Neuronal stem cell (in vitro differentiated cells): ENCODE data around the gene TICAM1.
"Not testable (repeated sequence)": the region's sequence is repeated elsewhere in the genome, so short reads cannot be mapped to it uniquely, and the experiment has no call there.

Experiments used
- DNase-seq: peaks from one replicate; pipeline ENCODE4 v3.0.0-alpha.2; 2013; ENCODE audit warnings: low spot score
- H2AFZ ChIP-seq: one replicate; pipeline ENCODE4 v1.6.1; 2013; ENCODE audit warnings: mild to moderate bottlenecking, low read length, inconsistent platforms
- H2AK5ac ChIP-seq: 2 replicates; pipeline ENCODE4 v1.6.1; 2013; ENCODE audit warnings: low read depth, mild to moderate bottlenecking, inconsistent platforms, low read length, moderate library complexity, mixed read lengths
- H2BK120ac ChIP-seq: 2 replicates; pipeline ENCODE4 v1.6.1; 2013; ENCODE audit warnings: low read depth, mild to moderate bottlenecking, inconsistent platforms, low read length, moderate library complexity, mixed read lengths
- H2BK12ac ChIP-seq: one replicate; pipeline ENCODE4 v1.6.1; 2013; ENCODE audit warnings: low read length, inconsistent platforms
- H2BK15ac ChIP-seq: 2 replicates; pipeline ENCODE4 v1.6.1; 2013; ENCODE audit warnings: mild to moderate bottlenecking, low read length, inconsistent platforms, mixed read lengths
- H2BK5ac ChIP-seq: one replicate; pipeline ENCODE4 v1.6.1; 2013; ENCODE audit warnings: inconsistent platforms, mild to moderate bottlenecking, low read length, moderate library complexity
- H3K14ac ChIP-seq: one replicate; pipeline ENCODE4 v1.6.1; 2013; ENCODE audit warnings: low read length, inconsistent platforms
- H3K18ac ChIP-seq: 2 replicates; pipeline ENCODE4 v1.6.1; 2013; ENCODE audit warnings: low read length, inconsistent platforms
- H3K23ac ChIP-seq: 2 replicates; pipeline ENCODE4 v1.6.1; 2013; ENCODE audit warnings: low read depth, mild to moderate bottlenecking, mixed read lengths, low read length, inconsistent platforms; ENCODE audit not compliant: poor library complexity
- H3K27ac ChIP-seq: replicated peaks from 3 replicates; pipeline ENCODE4 v1.5.1; 2013; ENCODE audit warnings: low read length, inconsistent platforms
- H3K27me3 ChIP-seq, 3 experiments: 2 replicates each; pipeline ENCODE4 v1.6.1; 2013; ENCODE audit warnings: low read length in 3 of 3, mild to moderate bottlenecking in 2 of 3, inconsistent platforms in 1 of 3, low read depth in 1 of 3, mixed read lengths in 1 of 3, moderate library complexity in 1 of 3; ENCODE audit not compliant: control insufficient read depth in 3 of 3, insufficient read depth in 3 of 3
- H3K36me3 ChIP-seq, 2 donors: replicated peaks in 1 of 2; 2 replicates each; pipeline ENCODE4 v1.6.1; 2013; ENCODE audit warnings: low read length in 2 of 2; ENCODE audit not compliant: control insufficient read depth in 2 of 2, insufficient read depth in 2 of 2
- H3K4ac ChIP-seq: 2 replicates; pipeline ENCODE4 v1.6.1; 2013; ENCODE audit warnings: inconsistent platforms, mild to moderate bottlenecking, low read length, moderate library complexity
- H3K4me1 ChIP-seq, 2 donors: 1 replicate in 1 of 2; 2 replicates in 1 of 2; pipeline ENCODE4 v1.6.1; 2013; ENCODE audit warnings: low read length in 2 of 2, low read depth in 1 of 2; ENCODE audit not compliant: control insufficient read depth in 2 of 2, insufficient read depth in 1 of 2
- H3K4me2 ChIP-seq: one replicate; pipeline ENCODE4 v1.6.1; 2013; ENCODE audit warnings: mild to moderate bottlenecking, low read length, inconsistent platforms; ENCODE audit not compliant: insufficient read depth, poor library complexity, severe bottlenecking
- H3K4me3 ChIP-seq, 2 donors: 2 replicates each; pipeline ENCODE4 v1.5.1; 2013; ENCODE audit warnings: low read length in 2 of 2, mild to moderate bottlenecking in 2 of 2, inconsistent platforms in 1 of 2, moderate library complexity in 1 of 2
- H3K79me1 ChIP-seq: one replicate; pipeline ENCODE4 v1.6.1; 2013; ENCODE audit warnings: low read depth, mild to moderate bottlenecking, inconsistent platforms, low read length, moderate library complexity
- H3K9ac ChIP-seq: one replicate; pipeline ENCODE4 v1.6.1; 2013; ENCODE audit warnings: mild to moderate bottlenecking, low read depth, low read length, inconsistent platforms; ENCODE audit not compliant: poor library complexity
- H3K9me3 ChIP-seq, 2 donors: replicated peaks in 1 of 2; 2 replicates each; pipeline versions ENCODE3 to v1.6.1; 2013; ENCODE audit warnings: low read length in 2 of 2, mild to moderate bottlenecking in 2 of 2, inconsistent platforms in 1 of 2, low read depth in 1 of 2, mixed read lengths in 1 of 2, moderate library complexity in 1 of 2; ENCODE audit not compliant: control insufficient read depth in 2 of 2, insufficient read depth in 1 of 2
- H4K8ac ChIP-seq: one replicate; pipeline ENCODE4 v1.6.1; 2013; ENCODE audit warnings: low read depth, mild to moderate bottlenecking, inconsistent platforms, low read length, moderate library complexity
- H4K91ac ChIP-seq: one replicate; pipeline ENCODE4 v1.6.1; 2013; ENCODE audit warnings: low read length, low read depth, mild to moderate bottlenecking, inconsistent platforms; ENCODE audit not compliant: poor library complexity
- whole genome bisulfite sequencing, 2 donors: extraction: QIAGEN DNeasy Blood & Tissue Kit; methylation state at CpG; one replicate each; pipeline ENCODE4 v1.1.7; 2013; ENCODE audit warnings: missing lambda C conversion rate in 2 of 2, mixed read lengths in 1 of 2; ENCODE audit not compliant: insufficient read length in 2 of 2, insufficient replicate concordance in 1 of 2; ENCODE audit errors: extremely low coverage in 2 of 2; 5-methylcytosine and 5-hydroxymethylcytosine counted together

Gene TICAM1

GRCh38 chr19:4856468-4856867 is 25.0 kb upstream of the TICAM1 start:
- WGBS, 2 donors = no CpG with 5 or more reads among the region's 12 CpGs
- peaks cover 30 to 80% of the 10 kb centered on the region in 2 donors for H3K36me3 ChIP-seq
- not testable (repeated sequence) for H4K91ac ChIP-seq, H3K27me3 ChIP-seq, H3K4me1 ChIP-seq, H4K8ac ChIP-seq, H3K23ac ChIP-seq, H2AK5ac ChIP-seq, H3K14ac ChIP-seq, H3K9ac ChIP-seq, DNase-seq, H2BK5ac ChIP-seq, H3K79me1 ChIP-seq, H3K9me3 ChIP-seq, H2BK120ac ChIP-seq, H2BK12ac ChIP-seq, H3K4me3 ChIP-seq, H2AFZ ChIP-seq, H3K18ac ChIP-seq, H3K4me2 ChIP-seq, H3K4ac ChIP-seq, H2BK15ac ChIP-seq, H3K27ac ChIP-seq

- not testable (repeated sequence) for H3K4me3 ChIP-seq, DNase-seq, H3K79me1 ChIP-seq, H2BK15ac ChIP-seq, H3K4me2 ChIP-seq, H3K9ac ChIP-seq, H3K27ac ChIP-seq, H2BK12ac ChIP-seq, H3K23ac ChIP-seq, H3K4ac ChIP-seq, H2AFZ ChIP-seq, H2AK5ac ChIP-seq, H3K9me3 ChIP-seq, H3K4me1 ChIP-seq, H4K91ac ChIP-seq, H3K18ac ChIP-seq, H2BK120ac ChIP-seq, H3K27me3 ChIP-seq, H4K8ac ChIP-seq, H3K14ac ChIP-seq, H2BK5ac ChIP-seq
- peaks cover 24 to 71% of the 10 kb centered on the region in 2 donors for H3K36me3 ChIP-seq
- no CpG with 5 or more reads among the region's 8 CpGs for WGBS, 2 donors
Observed at GRCh38 chr19:4853506-4853905, 22.0 kb upstream of the TICAM1 start.

GRCh38 chr19:4852484-4852883 is 21.0 kb upstream of the TICAM1 start:
- Histone ChIP-seq H3K9me3 (no peaks in the 10 kb centered on the region), H3K4me3 (no peak overlapping the region), H2BK15ac (no peak overlapping the region), H3K27me3 (no peaks in the 10 kb centered on the region), H3K9ac (no peak overlapping the region), H3K23ac (no peak overlapping the region), H3K18ac (no peak overlapping the region), H2AFZ (no peak overlapping the region), H2AK5ac (no peak overlapping the region), H4K91ac (no peak overlapping the region), H3K14ac (no peak overlapping the region), H3K4ac (no peak overlapping the region), H3K36me3 (peaks cover 31 to 75% of the 10 kb centered on the region in 2 donors), H2BK5ac (no peak overlapping the region), H3K4me2 (no peak overlapping the region), H2BK120ac (no peak overlapping the region), H3K27ac (no peak overlapping the region), H2BK12ac (no peak overlapping the region), H3K4me1 (no peaks in the 10 kb centered on the region), H3K79me1 (peaks cover 2% of the 10 kb centered on the region), H4K8ac (no peak overlapping the region)
- no CpG with 5 or more reads among the region's 6 CpGs for WGBS, 2 donors
- no peak for DNase-seq

- Histone ChIP-seq H3K4me3 (no peak overlapping the region), H4K8ac (no peak overlapping the region), H3K4ac (no peak overlapping the region)
Observed at GRCh38 chr19:4851551-4852290, 20.2 kb upstream of the TICAM1 start.

More at GRCh38 chr19:4851551-4852290, 20.2 kb upstream of the TICAM1 start:
- Histone ChIP-seq H2AFZ (no peak overlapping the region), H3K18ac (no peak overlapping the region), H2BK5ac (no peak overlapping the region), H3K4me1 (no peaks in the 10 kb centered on the region), H3K14ac (no peak overlapping the region), H2AK5ac (no peak overlapping the region), H2BK15ac (no peak overlapping the region), H3K4me2 (no peak overlapping the region), H3K79me1 (peaks cover 2% of the 10 kb centered on the region), H4K91ac (no peak overlapping the region), H3K36me3 (peaks cover 30 to 73% of the 10 kb centered on the region in 2 donors), H3K9me3 (no peaks in the 10 kb centered on the region), H2BK120ac (no peak overlapping the region), H3K9ac (peak overlapping the region; percentile 53), H3K27ac (no peak overlapping the region), H3K23ac (peak overlapping the region; percentile 20), H2BK12ac (no peak overlapping the region), H3K27me3 (no peaks in the 10 kb centered on the region)
- DNase-seq = peak; percentile 59
- no CpG with 5 or more reads among the region's 42 CpGs for WGBS, 2 donors
